OCI-LY3 (cell line): ENCODE results near the gene GPR42.
"Not testable (repeated sequence)": the region's sequence is repeated elsewhere in the genome, so short reads cannot be mapped to it uniquely, and the experiment has no call there.

ENCODE experiments used
- H2AFZ ChIP-seq: fragments of 200-600, 300-600 bp; shearing (Covaris generic); 2 replicates; pipeline ENCODE4 v1.6.0; 2014; ENCODE audit warnings: antibody characterized with exemption, low read depth, low read length
- H3K27ac ChIP-seq: fragments of 200-600, 300-600 bp; sonication (generic); 2 replicates; pipeline ENCODE4 v1.5.1; 2014; ENCODE audit warnings: mild to moderate bottlenecking, low read length, moderate library complexity, mixed read lengths
- H3K27me3 ChIP-seq: fragments of 200-600, 300-600 bp; sonication (generic); 2 replicates; pipeline ENCODE4 v1.6.1; 2014; ENCODE audit warnings: low read depth, low read length, mixed read lengths
- H3K36me3 ChIP-seq: fragments of 200-600, 300-600 bp; sonication (generic); replicated peaks from 2 replicates; pipeline ENCODE3; 2014; ENCODE audit warnings: low read depth, low read length, mixed read lengths
- H3K4me1 ChIP-seq: fragments of 300-600, 200-600 bp; sonication (generic); 2 replicates; pipeline ENCODE4 v1.6.1; 2014; ENCODE audit warnings: low read length, mixed read lengths
- H3K4me2 ChIP-seq: fragments of 200-600, 300-600 bp; sonication (generic); 2 replicates; pipeline ENCODE4 v1.6.1; 2014; ENCODE audit warnings: low read length, mixed read lengths
- H3K4me3 ChIP-seq: fragments of 300-600, 200-600 bp; sonication (generic); 2 replicates; pipeline ENCODE4 v1.5.1; 2014; ENCODE audit warnings: antibody characterized with exemption, mild to moderate bottlenecking, low read length, moderate library complexity
- H3K79me2 ChIP-seq: fragments of 300-600, 200-600 bp; shearing (Covaris generic); 2 replicates; pipeline ENCODE4 v1.6.1; 2014; ENCODE audit warnings: mild to moderate bottlenecking, low read length, mixed read lengths
- H3K9ac ChIP-seq: fragments of 300-600, 200-600 bp; shearing (Covaris generic); 2 replicates; pipeline ENCODE4 v1.6.0; 2014; ENCODE audit warnings: mild to moderate bottlenecking, low read length, moderate library complexity
- H3K9me3 ChIP-seq: fragments of 200-600, 300-600 bp; shearing (Covaris generic); 2 replicates; pipeline ENCODE4 v1.6.1; 2014; ENCODE audit warnings: low read length, mixed read lengths; ENCODE audit not compliant: insufficient read depth
- H4K20me1 ChIP-seq: fragments of 200-600, 300-600 bp; sonication (generic); 2 replicates; pipeline ENCODE4 v1.6.1; 2016; ENCODE audit warnings: low read length, mixed read lengths; ENCODE audit not compliant: insufficient read depth
- CTCF ChIP-seq: fragments of 200-600, 300-600 bp; sonication (generic); IDR thresholded peaks from 2 replicates; pipeline ENCODE4 v1.5.1; 2014; ENCODE audit warnings: antibody characterized with exemption, low read length, low read depth
- EZH2phosphoT487 ChIP-seq: fragments of 200-600 bp; shearing (Covaris generic); IDR thresholded peaks from 2 replicates; pipeline ENCODE4 v1.6.1; 2018; ENCODE audit warnings: antibody characterized with exemption, mixed run types, low read depth

The GPR42 gene

GRCh38 chr19:35375505-35376307 is 4.8 kb downstream of the GPR42 start:
- Histone ChIP-seq H3K27me3 (peaks cover 34% of the 10 kb centered on the region), H4K20me1 (no peaks in the 10 kb centered on the region), H3K4me3 (no peak overlapping the region), H3K27ac (no peak overlapping the region), H2AFZ (no peak overlapping the region), H3K4me1 (peaks cover 12% of the 10 kb centered on the region), H3K4me2 (no peak overlapping the region), H3K36me3 (no peaks in the 10 kb centered on the region), H3K9me3 (peaks cover 5% of the 10 kb centered on the region; the same call in 1 of the 2 replicates), H3K79me2 (no peaks in the 10 kb centered on the region), H3K9ac (no peak overlapping the region)
- TF ChIP-seq EZH2phosphoT487, result no peak
- TF ChIP-seq CTCF, result no peak

- H3K4me2 ChIP-seq, result no peak overlapping the region
- TF ChIP-seq CTCF (no peak), EZH2phosphoT487 (no peak)
- peaks cover 47% of the 10 kb centered on the region for H3K27me3 ChIP-seq
- no peak overlapping the region for H3K27ac ChIP-seq
- H3K9me3 ChIP-seq, result peaks cover 5% of the 10 kb centered on the region; the same call in 1 of the 2 replicates
- H3K4me1 ChIP-seq, result peaks cover 12% of the 10 kb centered on the region
- H3K4me3 ChIP-seq, result no peak overlapping the region
- H3K36me3 ChIP-seq, result no peaks in the 10 kb centered on the region
- no peak overlapping the region for H3K9ac ChIP-seq
- H2AFZ ChIP-seq, result no peak overlapping the region
- no peaks in the 10 kb centered on the region for H4K20me1 ChIP-seq
- H3K79me2 ChIP-seq, result no peaks in the 10 kb centered on the region
Observed at GRCh38 chr19:35377656-35378055, 6.8 kb downstream of the GPR42 start.

DNA sequence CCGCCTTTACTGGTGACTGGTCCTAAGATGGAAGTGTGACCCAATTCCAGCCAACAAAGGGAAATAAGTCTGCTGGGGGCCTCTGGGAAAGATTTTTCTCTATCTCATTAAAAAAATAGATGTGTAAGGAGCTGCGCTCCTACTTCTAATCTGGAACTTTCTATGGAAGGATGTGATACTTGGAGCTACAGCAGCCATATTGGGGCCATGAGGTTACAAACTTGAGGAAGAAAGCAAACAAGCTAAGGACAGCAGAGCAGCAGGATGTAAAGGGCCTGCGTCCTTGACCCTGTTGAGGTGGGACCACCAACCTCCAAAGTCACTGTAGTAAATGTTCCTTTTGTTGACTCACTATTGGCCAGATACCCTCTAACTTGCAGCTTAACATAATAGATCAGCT is 7.5 kb downstream of the GPR42 start:
- no peak overlapping the region for H3K27ac ChIP-seq
- H3K27me3 ChIP-seq, result peaks cover 51% of the 10 kb centered on the region
- no peak for TF ChIP-seq CTCF
- TF ChIP-seq EZH2phosphoT487, result no peak
- no peaks in the 10 kb centered on the region for H3K36me3 ChIP-seq
- H3K79me2 ChIP-seq, result no peaks in the 10 kb centered on the region
- no peak overlapping the region for H3K4me3 ChIP-seq
- peaks cover 12% of the 10 kb centered on the region for H3K4me1 ChIP-seq
- no peaks in the 10 kb centered on the region for H4K20me1 ChIP-seq
- no peak overlapping the region for H3K9ac ChIP-seq
- peaks cover 5% of the 10 kb centered on the region; the same call in 1 of the 2 replicates for H3K9me3 ChIP-seq
- no peak overlapping the region for H3K4me2 ChIP-seq
- H2AFZ ChIP-seq, result no peak overlapping the region

DNA sequence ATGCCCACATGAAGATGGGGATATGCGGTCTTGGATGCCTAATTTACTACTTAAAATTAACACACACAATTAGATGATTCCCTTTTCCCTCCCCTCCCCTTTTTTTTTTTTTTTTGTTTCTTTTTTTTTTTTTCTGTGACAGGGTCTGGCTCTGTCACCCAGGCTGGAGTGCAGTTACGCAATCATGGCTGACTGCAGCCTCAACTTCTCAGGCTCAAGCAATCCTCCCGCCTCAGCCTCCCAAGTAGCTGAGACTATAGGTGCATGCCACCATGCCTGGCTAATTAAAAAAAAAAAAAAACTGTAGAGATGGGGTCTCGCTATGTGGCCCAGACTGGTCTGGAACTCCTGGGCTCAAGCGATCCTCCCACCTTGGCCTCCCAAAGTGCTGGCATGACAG is 8.7 kb downstream of the GPR42 start:
- not testable (repeated sequence) for H3K79me2 ChIP-seq, H3K36me3 ChIP-seq, H2AFZ ChIP-seq, H3K27ac ChIP-seq, H3K4me3 ChIP-seq, H4K20me1 ChIP-seq, H3K9ac ChIP-seq, H3K4me2 ChIP-seq, H3K4me1 ChIP-seq
- Histone ChIP-seq H3K9me3 (peaks cover 12% of the 10 kb centered on the region; the same call in 1 of the 2 replicates), H3K27me3 (peaks cover 51% of the 10 kb centered on the region)
